Colon (tissue), 2 donors: ENCODE data around the gene SDC1.

Experiments
- FAIRE-seq: peaks from 2 replicates; lab custom pipeline; 2012; peaks lifted over from hg19 to GRCh38; lab: Jason Lieb, UNC
- donor health status: control.
- donor health status: control.

SDC1 gene

GRCh38 chr2:20183373-20183772, 41.6 kb downstream of the SDC1 start:
- FAIRE-seq: no peak

- FAIRE-seq: no peak
These were observed 42.5 kb downstream of the SDC1 start for GRCh38 chr2:20182241-20182931.

GRCh38 chr2:20181761-20182160, 43.2 kb downstream of the SDC1 start:
- no peak for FAIRE-seq

- FAIRE-seq: no peak
These were observed 44.0 kb downstream of the SDC1 start for GRCh38 chr2:20180676-20181648.

- no peak for FAIRE-seq
These were observed 45.0 kb downstream of the SDC1 start for GRCh38 chr2:20179755-20180594.

GRCh38 chr2:20179466-20179754, 45.5 kb downstream of the SDC1 start:
- no peak for FAIRE-seq

GRCh38 chr2:20178666-20179465, 46.1 kb downstream of the SDC1 start:
- no peak for FAIRE-seq

- no peak for FAIRE-seq
These were observed 46.7 kb downstream of the SDC1 start for GRCh38 chr2:20178249-20178607.

- no peak for FAIRE-seq
These were observed 47.2 kb downstream of the SDC1 start for GRCh38 chr2:20177556-20178248.

- FAIRE-seq: no peak
These were observed 48.2 kb downstream of the SDC1 start for GRCh38 chr2:20176760-20177159.

GRCh38 chr2:20175931-20176330, 49.0 kb downstream of the SDC1 start:
- FAIRE-seq: no peak

GRCh38 chr2:20175267-20175666, 49.7 kb downstream of the SDC1 start:
- no peak for FAIRE-seq

GRCh38 chr2:20174410-20174809, 50.5 kb downstream of the SDC1 start:
- no peak for FAIRE-seq

- FAIRE-seq: no peak
These were observed 51.2 kb downstream of the SDC1 start for GRCh38 chr2:20173496-20174402.

- FAIRE-seq: no peak
These were observed 51.9 kb downstream of the SDC1 start for GRCh38 chr2:20173064-20173463.

- FAIRE-seq: no peak
These were observed 52.5 kb downstream of the SDC1 start for GRCh38 chr2:20172273-20173055.

GRCh38 chr2:20171445-20171977, 53.4 kb downstream of the SDC1 start:
- FAIRE-seq: no peak

GRCh38 chr2:20170704-20171250, 54.2 kb downstream of the SDC1 start:
- FAIRE-seq: no peak
